H1 (cell line): ENCODE data around the gene SLAMF1. TPM values are rescaled to one million over a fixed set of nuclear protein-coding genes. Genes with fewer than 3 reads are reported as not detected.

ENCODE experiments used
- CTCF ChIA-PET: fragments of 300-600 bp; sonication (Branson Sonifier 250); formaldehyde crosslinking; loops from one replicate; lab custom pipeline; 2021; ENCODE audit not compliant: partially characterized antibody; lab: Charles Lee
- POLR2A ChIA-PET: fragments of 300-600 bp; sonication (Branson Sonifier 250); formaldehyde crosslinking; loops from one replicate; lab custom pipeline; 2021; ENCODE audit warnings: inconsistent platforms; ENCODE audit not compliant: partially characterized antibody; lab: Charles Lee
- DNase-seq, 2 experiments: peaks; one replicate each; pipeline versions ENCODE4 v3.0.0 to v3.0.0-alpha.2; 2010 to 2022; ENCODE audit warnings: low spot score in 2 of 2, low read depth in 1 of 2, mixed read lengths in 1 of 2
- FAIRE-seq: peaks from 2 replicates; lab custom pipeline; 2011; peaks lifted over from hg19 to GRCh38; lab: Jason Lieb, UNC
- H2AFZ ChIP-seq: 2 replicates; pipeline ENCODE4 v1.8.1; 2012; ENCODE audit warnings: low read length, inconsistent platforms
- H2AK5ac ChIP-seq: 2 replicates; pipeline ENCODE4 v1.6.1; 2013; ENCODE audit warnings: low read depth, low read length
- H2BK120ac ChIP-seq: replicated peaks from 2 replicates; pipeline ENCODE3; 2013; ENCODE audit warnings: low read depth, low read length, inconsistent platforms
- H2BK12ac ChIP-seq: 2 replicates; pipeline ENCODE4 v1.6.1; 2013; ENCODE audit warnings: low read depth, low read length
- H2BK15ac ChIP-seq: 2 replicates; pipeline ENCODE4 v1.6.1; 2013; ENCODE audit warnings: low read length
- H2BK20ac ChIP-seq: 2 replicates; pipeline ENCODE4 v1.6.1; 2013; ENCODE audit warnings: low read length
- H2BK5ac ChIP-seq: 2 replicates; pipeline ENCODE4 v1.6.1; 2013; ENCODE audit warnings: low read depth, low read length
- H3K14ac ChIP-seq: 2 replicates; pipeline ENCODE4 v1.6.1; 2013; ENCODE audit warnings: inconsistent platforms; ENCODE audit not compliant: insufficient read length
- H3K18ac ChIP-seq: 2 replicates; pipeline ENCODE4 v1.6.1; 2013; ENCODE audit warnings: low read length; ENCODE audit errors: extremely low read depth
- H3K23ac ChIP-seq: 2 replicates; pipeline ENCODE4 v1.6.1; 2013; ENCODE audit warnings: inconsistent platforms; ENCODE audit not compliant: insufficient read length
- H3K23me2 ChIP-seq: 2 replicates; pipeline ENCODE4 v1.6.1; 2013; ENCODE audit warnings: low read depth, low read length
- H3K27ac ChIP-seq: 2 replicates; pipeline ENCODE4 v1.6.1; 2011; ENCODE audit warnings: low read depth, low read length, inconsistent platforms
- H3K27me3 ChIP-seq, 4 experiments: replicated peaks in 1 of 4; 1 replicate in 1 of 4; 2 replicates in 3 of 4; pipeline versions ENCODE4 v1.6.1 to v1.8.1; 2011 to 2013; ENCODE audit warnings: low read length in 3 of 4, mild to moderate bottlenecking in 3 of 4, inconsistent platforms in 2 of 4, mixed read lengths in 2 of 4, moderate library complexity in 1 of 4; ENCODE audit not compliant: control insufficient read depth in 3 of 4, insufficient read depth in 3 of 4; ENCODE audit errors: extremely low read depth in 1 of 4
- H3K36me3 ChIP-seq, 4 experiments: 2 replicates each; pipeline versions ENCODE4 v1.6.1 to v1.8.1; 2011 to 2013; ENCODE audit warnings: mild to moderate bottlenecking in 4 of 4, low read length in 3 of 4, moderate library complexity in 2 of 4, control low read depth in 1 of 4, inconsistent platforms in 1 of 4; ENCODE audit not compliant: insufficient read depth in 4 of 4, control insufficient read depth in 2 of 4
- H3K4ac ChIP-seq: replicated peaks from 2 replicates; pipeline ENCODE3; 2013; ENCODE audit warnings: low read length, low read depth, mixed read lengths, inconsistent platforms; ENCODE audit not compliant: insufficient read length
- H3K4me1 ChIP-seq, 4 experiments: replicated peaks in 1 of 4; 1 replicate in 1 of 4; 2 replicates in 3 of 4; pipeline versions ENCODE4 v1.6.1 to v1.8.1; 2011 to 2013; ENCODE audit warnings: low read length in 3 of 4, inconsistent platforms in 2 of 4, mixed read lengths in 1 of 4; ENCODE audit not compliant: insufficient read depth in 4 of 4, control insufficient read depth in 3 of 4
- H3K4me2 ChIP-seq, 2 experiments: 2 replicates each; pipeline versions ENCODE4 v1.6.1 to v1.8.1; 2011 to 2013; ENCODE audit warnings: low read depth in 2 of 2, low read length in 2 of 2, control low read depth in 1 of 2, inconsistent platforms in 1 of 2, mild to moderate bottlenecking in 1 of 2; ENCODE audit not compliant: insufficient read depth in 1 of 2
- H3K4me3 ChIP-seq, 4 experiments: fragments of 200-600, 300-600 bp in 1 of 4; sonication (generic), shearing (Covaris generic), sonication (Bioruptor Twin) in 1 of 4; 2 replicates each; pipeline versions ENCODE4 v1.5.1 to v1.8.1; 2011 to 2016; ENCODE audit warnings: low read length in 4 of 4, low read depth in 3 of 4, control low read depth in 2 of 4, inconsistent platforms in 2 of 4, mild to moderate bottlenecking in 2 of 4, mixed read lengths in 1 of 4, moderate library complexity in 1 of 4; ENCODE audit not compliant: insufficient read depth in 2 of 4; ENCODE audit errors: extremely low read depth in 1 of 4
- H3K56ac ChIP-seq: replicated peaks from 2 replicates; pipeline ENCODE3; 2013; ENCODE audit warnings: low read depth, mild to moderate bottlenecking, mixed read lengths, low read length, inconsistent platforms; ENCODE audit not compliant: insufficient read length
- H3K79me1 ChIP-seq: 2 replicates; pipeline ENCODE4 v1.6.1; 2013; ENCODE audit warnings: low read depth, low read length, control low read depth
- H3K79me2 ChIP-seq, 2 experiments: 2 replicates each; pipeline versions ENCODE4 v1.6.1 to v1.8.1; 2012 to 2013; ENCODE audit warnings: low read length in 2 of 2, mild to moderate bottlenecking in 2 of 2, inconsistent platforms in 1 of 2; ENCODE audit not compliant: insufficient read depth in 2 of 2, control insufficient read depth in 1 of 2
- H3K9ac ChIP-seq, 4 experiments: replicated peaks in 1 of 4; 1 replicate in 1 of 4; 2 replicates in 3 of 4; pipeline versions ENCODE4 v1.6.1 to v1.8.1; 2011 to 2013; ENCODE audit warnings: low read depth in 3 of 4, low read length in 3 of 4, control low read depth in 2 of 4, mild to moderate bottlenecking in 2 of 4, moderate library complexity in 2 of 4, inconsistent platforms in 1 of 4; ENCODE audit errors: extremely low read depth in 1 of 4
- H3K9me3 ChIP-seq, 2 experiments: 2 replicates each; pipeline versions ENCODE4 v1.6.1 to v1.8.1; 2012 to 2013; ENCODE audit warnings: mild to moderate bottlenecking in 2 of 2, moderate library complexity in 2 of 2, control low read depth in 1 of 2, inconsistent platforms in 1 of 2, low read depth in 1 of 2, low read length in 1 of 2, mixed read lengths in 1 of 2; ENCODE audit not compliant: insufficient read depth in 2 of 2
- H4K20me1 ChIP-seq, 2 experiments: replicated peaks in 1 of 2; 2 replicates each; pipeline versions ENCODE3 to v1.8.1; 2011 to 2013; ENCODE audit warnings: inconsistent platforms in 2 of 2, low read length in 2 of 2, mild to moderate bottlenecking in 1 of 2; ENCODE audit not compliant: insufficient read depth in 2 of 2, control insufficient read depth in 1 of 2
- H4K5ac ChIP-seq: 2 replicates; pipeline ENCODE4 v1.6.1; 2013; ENCODE audit warnings: low read length, low read depth, mixed read lengths, inconsistent platforms; ENCODE audit not compliant: insufficient read length
- H4K8ac ChIP-seq: 2 replicates; pipeline ENCODE4 v1.8.0; 2013; ENCODE audit warnings: mild to moderate bottlenecking, moderate library complexity, low read length, inconsistent platforms; ENCODE audit not compliant: insufficient read depth; ENCODE audit errors: extremely low read depth
- H4K91ac ChIP-seq: replicated peaks from 2 replicates; pipeline ENCODE3; 2013; ENCODE audit warnings: low read length, mixed read lengths, inconsistent platforms; ENCODE audit not compliant: insufficient read length
- ATF2 ChIP-seq: IDR thresholded peaks from 2 replicates; pipeline ENCODE4 v1.6.1; 2012; ENCODE audit warnings: low read length, inconsistent platforms
- CTCF ChIP-seq, 3 experiments: IDR thresholded peaks; 1 replicate in 2 of 3; 2 replicates in 1 of 3; pipeline versions ENCODE4 v1.5.1 to v1.6.1; 2011; ENCODE audit warnings: low read length in 3 of 3, mild to moderate bottlenecking in 3 of 3, inconsistent platforms in 2 of 3, low read depth in 1 of 3, moderate library complexity in 1 of 3; ENCODE audit not compliant: insufficient read depth in 1 of 3; ENCODE audit errors: control extremely low read depth in 1 of 3
- KDM1A ChIP-seq: fragments of 200-600, 300-600 bp; sonication (generic); IDR thresholded peaks from 2 replicates; pipeline ENCODE4 v1.7.1; 2016; ENCODE audit warnings: mild to moderate bottlenecking, low read length, borderline replicate concordance
- KDM4A ChIP-seq: IDR thresholded peaks from one replicate; pipeline ENCODE4 v1.7.1; 2012; ENCODE audit warnings: low read depth, mild to moderate bottlenecking, moderate library complexity, low read length, inconsistent platforms; ENCODE audit not compliant: severe bottlenecking
- RAD21 ChIP-seq, 2 experiments: IDR thresholded peaks in 1 of 2; conservative IDR thresholded peaks in 1 of 2; 2 replicates each; pipeline ENCODE4 v1.6.1; 2011; ENCODE audit warnings: low read depth in 2 of 2, low read length in 2 of 2, improper control_type of control experiment in 1 of 2, inconsistent platforms in 1 of 2, mild to moderate bottlenecking in 1 of 2, moderate library complexity in 1 of 2
- SRF ChIP-seq: IDR thresholded peaks from 2 replicates; pipeline ENCODE4 v1.6.1; 2011; ENCODE audit warnings: mild to moderate bottlenecking, low read depth, low read length, moderate library complexity
- TEAD4 ChIP-seq: IDR thresholded peaks from 2 replicates; pipeline ENCODE4 v1.6.1; 2012; ENCODE audit warnings: low read depth, low read length, inconsistent platforms, mixed read lengths
- WGBS, 2 experiments: shearing (Covaris generic) in 1 of 2; methylation state at CpG; one replicate each; pipeline versions ENCODE4 v1.1.6 to v1.1.7; 2013 to 2015; ENCODE audit warnings: low lambda C conversion rate in 2 of 2, mixed read lengths in 2 of 2, inconsistent platforms in 1 of 2, low coverage in 1 of 2, missing lambda C conversion rate in 1 of 2; ENCODE audit not compliant: insufficient replicate concordance in 2 of 2, insufficient coverage in 1 of 2, insufficient read length in 1 of 2; ENCODE audit errors: extremely low coverage in 1 of 2, missing lambda C conversion rate in 1 of 2; 5-methylcytosine and 5-hydroxymethylcytosine counted together
- polyA plus RNA-seq, 7 experiments: library from polyadenylated mRNA; depleted of rRNA in 3 of 7; stranded (reverse) in 5 of 7; unstranded in 2 of 7; fragments of >200 nt in 5 of 7; fragments of 200-250 nt in 2 of 7; gene quantifications; 1 replicate in 5 of 7; 2 replicates in 1 of 7; 4 replicates in 1 of 7; pipeline versions ENCODE4 v1.2.1 to v1.2.3, GENCODE V29; 2011 to 2013; ENCODE audit warnings: missing spikeins in 2 of 7, mixed read lengths in 2 of 7
- total RNA-seq: library from RNA; stranded (reverse); fragmentation: NEBNext Ultra II Directional; extraction: Animal tissue kit (Norgen Biotek cat#: 25700); gene quantifications from 2 replicates; pipeline ENCODE4 v1.2.1, GENCODE V29; 2021
- TF ChIP-seq, protein P1 (sequence below): IDR thresholded peaks from 2 replicates; pipeline ENCODE4 v1.6.1; 2011; ENCODE audit warnings: low read length, improper control_type of control experiment

SLAMF1 gene
- total and polyA plus RNA-seq, 2 of the 8 experiments (the other 6 are each of a cell fraction or from before 2014, with no cell fraction given), result not detected

- no peak overlapping the region for H3K4me3 ChIP-seq
- H3K14ac ChIP-seq, result no peak overlapping the region
- ChIA-PET POLR2A (no interaction called here), CTCF (no interaction called here)
- H2BK20ac ChIP-seq, result no peak overlapping the region
- H3K27me3 ChIP-seq, result no peaks in the 10 kb centered on the region
- no peak overlapping the region for H2BK120ac ChIP-seq
- FAIRE-seq (no peak), DNase-seq (no peak)
- H4K5ac ChIP-seq, result no peak overlapping the region
- WGBS, 2 experiments, result 87% methylated on average over 1 of the region's 1 CpG; no CpG with 5 or more reads in 1 of the 2 experiments
- no peak overlapping the region for H4K8ac ChIP-seq
- H3K9ac ChIP-seq, result no peak overlapping the region
- H3K23me2 ChIP-seq, result no peaks in the 10 kb centered on the region
- H3K4me2 ChIP-seq, result no peak overlapping the region
- no peak overlapping the region for H3K23ac ChIP-seq
- no peak overlapping the region for H2BK12ac ChIP-seq
- H3K4me1 ChIP-seq, result no peaks in the 10 kb centered on the region; a peak in 1 of 7 replicates
- H4K20me1 ChIP-seq, result no peaks in the 10 kb centered on the region
- no peak overlapping the region for H3K56ac ChIP-seq
- H3K4ac ChIP-seq, result no peak overlapping the region
- no peak overlapping the region for H4K91ac ChIP-seq
- no peaks in the 10 kb centered on the region for H3K9me3 ChIP-seq
- no peak overlapping the region for H2AFZ ChIP-seq
- H3K27ac ChIP-seq, result no peak overlapping the region
- H3K36me3 ChIP-seq, result no peaks in the 10 kb centered on the region
- no peak overlapping the region for H3K18ac ChIP-seq
- no peaks in the 10 kb centered on the region for H3K79me1 ChIP-seq
- H2BK15ac ChIP-seq, result no peak overlapping the region
- no peaks in the 10 kb centered on the region for H3K79me2 ChIP-seq
- H2AK5ac ChIP-seq, result no peak overlapping the region
- no peak overlapping the region for H2BK5ac ChIP-seq
- TF ChIP-seq SRF (no peak), KDM4A (no peak), KDM1A (no peak), TEAD4 (no peak), CTCF (IDR thresholded peaks at IDR 0.05; ENCODE audit: control extremely low read depth in 1 of 3, insufficient read depth in 1 of 3, low read depth in 1 of 3, low read length in 3 of 3) (no peak), ATF2 (no peak), RAD21 (IDR thresholded peaks at IDR 0.05 in 1 of 2, conservative IDR thresholded peaks at IDR 0.05 in 1 of 2; ENCODE audit: low read depth in 2 of 2, low read length in 2 of 2) (no peak)
- TF ChIP-seq, protein P1, sequence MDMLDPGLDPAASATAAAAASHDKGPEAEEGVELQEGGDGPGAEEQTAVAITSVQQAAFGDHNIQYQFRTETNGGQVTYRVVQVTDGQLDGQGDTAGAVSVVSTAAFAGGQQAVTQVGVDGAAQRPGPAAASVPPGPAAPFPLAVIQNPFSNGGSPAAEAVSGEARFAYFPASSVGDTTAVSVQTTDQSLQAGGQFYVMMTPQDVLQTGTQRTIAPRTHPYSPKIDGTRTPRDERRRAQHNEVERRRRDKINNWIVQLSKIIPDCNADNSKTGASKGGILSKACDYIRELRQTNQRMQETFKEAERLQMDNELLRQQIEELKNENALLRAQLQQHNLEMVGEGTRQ, result no peak
These were observed 23.0 kb downstream of the SLAMF1 start for GRCh38 chr1:160623862-160624261.
